Kidney glomerular epithelial cell (primary cell): ENCODE results near the gene TIAM1.

ENCODE experiments used
- DNase-seq: peaks from one replicate; lab custom pipeline; 2025; lab: John Stamatoyannopoulos, UW

TIAM1 gene

GRCh38 chr21:31352836-31353235 is 8.8 kb upstream of the TIAM1 start:
- no peak for DNase-seq

GRCh38 chr21:31351960-31352359 is 7.9 kb upstream of the TIAM1 start:
- DNase-seq = peak; percentile 7

GRCh38 chr21:31351438-31351837 is 7.4 kb upstream of the TIAM1 start:
- DNase-seq = peak; percentile 63

DNA sequence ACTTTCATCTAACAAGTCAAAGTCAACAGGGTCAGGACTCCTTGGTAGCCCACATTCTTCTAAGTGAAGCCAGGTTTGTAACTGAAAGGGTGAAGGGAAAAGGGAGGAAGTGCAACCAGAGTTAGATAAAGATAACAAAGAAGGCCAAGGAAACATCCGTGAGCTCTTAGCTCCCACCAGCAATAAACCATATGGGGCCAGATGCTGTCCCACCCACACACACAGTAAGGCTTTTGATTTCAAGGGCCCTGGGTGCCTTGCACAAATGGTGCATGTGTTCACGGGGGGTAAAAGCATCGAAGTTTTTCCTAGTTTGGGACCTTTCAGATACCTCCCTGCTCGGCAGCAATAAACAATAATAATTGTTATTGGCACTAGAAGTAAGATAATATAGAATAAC is 5.1 kb upstream of the TIAM1 start:
- no peak for DNase-seq

- DNase-seq = no peak
Observed at GRCh38 chr21:31348188-31348587, 4.1 kb upstream of the TIAM1 start.

- DNase-seq = peak; percentile 31
Observed at GRCh38 chr21:31347435-31348032, 3.5 kb upstream of the TIAM1 start.

- no peak for DNase-seq
Observed at GRCh38 chr21:31346256-31346821, 2.3 kb upstream of the TIAM1 start.

- no peak for DNase-seq
Observed at GRCh38 chr21:31345136-31345535, 1.1 kb upstream of the TIAM1 start.

DNA sequence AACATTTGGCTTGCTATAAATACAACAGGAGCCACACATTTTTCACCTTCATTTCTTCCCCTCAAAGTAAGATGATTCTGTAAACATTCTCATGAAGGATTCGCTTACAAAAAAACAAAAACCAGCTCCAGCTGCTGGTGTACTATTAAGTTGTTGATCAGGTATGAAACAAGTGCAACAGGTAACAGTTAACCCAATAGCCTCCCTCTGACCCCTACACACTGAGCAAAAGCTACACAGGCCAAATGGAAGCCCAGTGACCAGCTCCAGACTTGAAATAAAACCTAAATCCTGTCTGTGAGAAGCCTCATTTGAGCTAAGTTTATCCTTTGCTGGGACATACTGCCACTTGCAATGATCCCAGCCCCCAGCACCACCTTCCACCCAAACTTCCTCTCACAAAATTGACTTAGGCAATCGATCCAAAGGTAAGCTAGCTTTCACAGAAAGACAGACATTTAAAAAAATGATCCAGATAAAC is 991 bp downstream of the TIAM1 start:
- DNase-seq = no peak

DNA sequence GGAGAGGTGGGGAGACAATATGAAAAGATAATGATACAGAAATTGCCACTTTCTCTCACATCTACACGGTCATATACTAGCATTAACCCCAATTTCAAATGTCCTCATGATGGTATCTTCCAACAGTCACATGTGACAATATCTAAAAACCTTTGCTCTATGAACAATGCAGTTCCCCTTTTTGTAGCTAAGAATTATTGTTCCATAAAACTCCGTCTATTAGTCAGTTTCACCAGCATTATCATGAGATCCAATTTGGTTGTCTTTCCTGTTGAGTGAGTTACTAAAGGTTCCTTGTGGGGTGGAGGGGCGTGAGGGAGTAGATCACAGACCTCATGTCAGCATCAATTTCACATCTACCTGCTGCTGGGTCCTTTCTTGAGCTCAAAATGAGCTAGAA is 1.7 kb downstream of the TIAM1 start:
- no peak for DNase-seq

DNA sequence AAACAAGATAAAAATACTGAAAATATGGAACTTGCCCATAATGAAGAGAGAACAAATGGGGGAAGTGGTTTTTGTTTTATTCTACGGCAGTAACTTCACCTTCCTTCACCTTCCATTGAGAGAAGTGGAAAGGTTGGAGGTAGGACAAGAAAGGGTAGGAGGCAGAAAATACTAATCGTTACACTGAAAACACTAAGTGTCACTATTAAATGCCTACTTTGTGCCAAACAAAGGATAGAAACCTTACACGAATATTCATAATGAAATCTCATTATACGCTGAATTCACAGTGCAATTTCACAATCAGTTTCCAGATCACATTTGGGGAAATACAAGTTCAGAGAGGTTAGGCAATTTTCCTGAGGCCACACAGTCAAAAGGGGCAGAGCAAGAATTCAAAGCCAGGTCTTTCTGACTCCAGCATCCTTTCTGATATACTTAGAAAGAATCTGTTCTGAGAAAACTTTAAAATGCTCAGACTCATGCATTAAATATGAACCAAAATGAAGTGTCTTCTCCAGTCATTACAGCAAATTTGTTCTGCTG is 3.0 kb downstream of the TIAM1 start:
- no peak for DNase-seq

DNA sequence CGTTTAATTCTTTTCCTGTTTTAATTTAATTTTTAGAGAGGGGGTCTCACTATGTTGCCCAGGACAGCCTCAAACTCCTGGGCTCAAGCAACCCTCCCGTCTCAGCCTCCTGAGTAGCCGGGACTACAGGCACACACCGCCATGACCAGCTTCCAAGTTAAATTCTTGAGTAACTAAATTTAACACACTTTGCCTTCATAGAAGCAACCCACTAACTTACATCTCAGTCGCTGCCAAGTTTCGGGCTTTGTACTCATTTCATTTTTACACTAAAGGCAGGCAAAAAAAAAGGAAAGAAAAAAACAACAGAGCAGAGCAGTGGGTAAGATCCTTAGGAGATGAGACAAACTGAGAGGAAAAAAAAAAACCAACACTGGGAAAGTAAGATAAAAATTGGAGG is 3.5 kb downstream of the TIAM1 start:
- no peak for DNase-seq

- DNase-seq = no peak
Observed at GRCh38 chr21:31339721-31340120, 4.3 kb downstream of the TIAM1 start.

GRCh38 chr21:31338908-31339368 is 5.1 kb downstream of the TIAM1 start:
- DNase-seq = no peak

DNA sequence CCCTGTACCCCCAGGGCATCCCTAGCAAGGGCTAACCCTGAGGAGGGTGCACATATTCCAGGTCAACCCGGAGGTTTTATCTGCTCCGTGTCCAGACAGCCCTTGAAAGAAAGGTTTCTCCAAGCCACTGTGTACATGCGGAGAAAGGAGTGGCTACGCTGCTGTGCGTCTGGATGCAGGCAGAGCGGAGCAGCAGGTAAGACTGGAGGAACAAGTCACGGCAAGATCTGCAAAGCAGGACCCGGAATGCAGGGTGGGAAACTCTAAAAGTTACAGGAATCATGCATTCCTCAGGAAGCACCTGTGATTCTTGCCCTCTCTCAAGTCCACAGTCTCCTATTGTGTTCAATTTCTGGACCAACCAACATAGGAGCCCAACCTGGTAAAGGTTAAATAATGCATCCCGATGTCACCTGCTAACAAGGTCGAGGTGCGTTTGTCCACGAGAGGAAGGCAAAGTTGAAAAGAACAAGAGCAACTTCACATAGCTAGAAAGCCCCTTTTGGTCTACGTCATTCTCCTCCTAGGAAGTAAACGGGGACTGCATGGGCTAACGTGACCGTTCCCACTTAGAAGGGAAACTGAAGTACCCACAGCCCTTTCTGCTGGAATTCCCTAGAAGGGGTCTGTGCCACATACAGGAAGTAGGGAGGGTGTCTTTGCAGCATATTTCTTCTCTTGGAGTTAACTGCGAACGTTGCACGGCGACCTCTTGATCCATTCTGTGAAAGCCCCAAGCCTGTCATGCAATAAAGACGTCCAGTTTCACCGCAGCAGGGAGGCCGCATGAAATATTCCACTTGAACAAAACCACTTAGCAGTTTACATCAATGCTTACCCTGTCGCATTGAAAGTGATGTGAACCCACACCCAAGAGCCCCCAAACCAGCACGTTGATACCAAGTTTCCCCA is 5.8 kb downstream of the TIAM1 start:
- no peak for DNase-seq

DNA sequence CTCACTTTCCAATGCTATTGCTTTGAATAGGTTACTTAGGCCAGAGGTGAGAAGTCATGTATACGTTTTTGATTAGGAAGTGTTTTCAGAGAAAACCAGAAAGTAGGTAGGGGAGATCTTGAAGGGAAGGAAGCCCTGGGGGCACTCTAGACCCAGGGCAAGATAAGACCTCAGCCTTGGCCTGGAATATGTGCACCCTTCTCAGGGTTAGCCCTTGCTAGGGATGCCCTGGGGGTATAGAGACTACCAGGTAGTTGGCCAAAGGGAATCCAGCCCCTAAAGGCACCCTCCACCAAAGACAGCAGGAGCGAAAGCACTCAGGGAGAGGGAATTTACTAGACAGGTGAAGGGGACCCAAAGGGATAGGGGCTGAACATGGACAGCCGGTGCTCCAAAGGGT is 7.0 kb downstream of the TIAM1 start:
- no peak for DNase-seq

DNA sequence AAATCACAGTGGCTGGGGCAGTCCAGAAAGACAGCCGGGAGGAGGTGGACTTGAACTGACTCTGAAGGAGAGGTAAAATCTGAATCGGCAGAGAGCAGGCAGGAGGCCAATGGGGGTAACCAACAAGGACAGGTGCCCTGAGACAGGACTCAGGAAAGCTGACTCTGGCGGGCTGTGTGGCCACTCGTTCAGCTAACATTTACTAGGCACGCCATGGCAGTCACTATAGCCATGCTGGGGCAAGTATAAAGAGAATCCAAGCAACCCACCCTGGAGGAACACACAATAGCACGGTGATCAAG is 7.4 kb downstream of the TIAM1 start:
- DNase-seq = no peak

GRCh38 chr21:31335957-31336738 is 7.9 kb downstream of the TIAM1 start:
- peak; percentile 65 for DNase-seq

DNA sequence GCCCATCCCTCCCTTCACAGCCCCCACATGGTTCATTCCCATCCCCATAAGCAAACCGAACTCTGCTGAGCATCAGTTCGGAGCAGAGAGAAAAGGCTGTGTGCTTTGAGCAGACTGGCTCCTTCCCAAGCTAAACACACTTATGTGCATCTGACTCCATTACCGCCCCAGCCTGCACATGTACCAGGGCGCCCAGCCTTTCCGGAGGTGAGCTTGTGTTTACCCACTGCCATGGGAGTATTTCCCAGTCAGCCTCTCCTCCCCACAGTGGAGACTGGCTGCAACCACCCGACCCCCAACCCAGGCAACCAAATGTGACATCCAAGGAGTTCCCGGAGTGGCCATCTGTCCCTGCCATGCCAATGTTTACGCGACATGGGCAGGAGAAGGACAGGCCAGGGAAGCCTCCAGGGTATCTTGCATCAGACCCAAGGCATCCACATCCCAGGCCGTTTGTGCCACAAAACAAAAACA is 9.4 kb downstream of the TIAM1 start:
- no peak for DNase-seq

GRCh38 chr21:31332525-31332924 is 11.5 kb downstream of the TIAM1 start:
- DNase-seq = no peak

GRCh38 chr21:31331231-31331630 is 12.8 kb downstream of the TIAM1 start:
- no peak for DNase-seq

DNA sequence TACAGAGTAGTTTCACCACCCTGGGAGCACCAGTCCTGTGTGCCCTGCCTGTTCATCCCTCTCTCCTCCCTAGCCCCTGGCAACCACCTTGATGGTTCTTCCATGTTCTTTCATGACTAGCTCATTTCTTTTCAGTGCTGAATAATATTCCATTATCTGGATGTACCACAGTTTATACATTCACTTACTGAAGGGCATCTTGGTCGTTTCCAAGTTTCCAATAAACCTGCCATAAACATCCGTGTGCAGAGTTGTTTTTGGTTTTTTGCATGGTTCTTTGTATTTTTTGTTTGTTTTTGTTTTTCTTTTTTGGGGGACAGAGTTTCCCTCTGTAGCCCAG is 13.9 kb downstream of the TIAM1 start:
- DNase-seq = no peak
